ACHN (cell line): ENCODE data around the gene ANXA11.
A peak's percentile ranks its signal among the peaks of the same experiment; 100 is the strongest.
"Not testable (repeated sequence)": the region's sequence is repeated elsewhere in the genome, so short reads cannot be mapped to it uniquely, and the experiment has no call there.

Experiments used
- DNase-seq: peaks from one replicate; pipeline ENCODE4 v3.0.0-alpha.2; 2015
- in situ Hi-C: cut with HindIII; loops from 2 replicates; pipeline ENCODE4 v1.10.0; 2017; ENCODE audit warnings: low sequenced_read_pairs, low pct_ligation_motif_present, low pct_unique_long_range_greater_than_20kb

The ANXA11 gene

DNA sequence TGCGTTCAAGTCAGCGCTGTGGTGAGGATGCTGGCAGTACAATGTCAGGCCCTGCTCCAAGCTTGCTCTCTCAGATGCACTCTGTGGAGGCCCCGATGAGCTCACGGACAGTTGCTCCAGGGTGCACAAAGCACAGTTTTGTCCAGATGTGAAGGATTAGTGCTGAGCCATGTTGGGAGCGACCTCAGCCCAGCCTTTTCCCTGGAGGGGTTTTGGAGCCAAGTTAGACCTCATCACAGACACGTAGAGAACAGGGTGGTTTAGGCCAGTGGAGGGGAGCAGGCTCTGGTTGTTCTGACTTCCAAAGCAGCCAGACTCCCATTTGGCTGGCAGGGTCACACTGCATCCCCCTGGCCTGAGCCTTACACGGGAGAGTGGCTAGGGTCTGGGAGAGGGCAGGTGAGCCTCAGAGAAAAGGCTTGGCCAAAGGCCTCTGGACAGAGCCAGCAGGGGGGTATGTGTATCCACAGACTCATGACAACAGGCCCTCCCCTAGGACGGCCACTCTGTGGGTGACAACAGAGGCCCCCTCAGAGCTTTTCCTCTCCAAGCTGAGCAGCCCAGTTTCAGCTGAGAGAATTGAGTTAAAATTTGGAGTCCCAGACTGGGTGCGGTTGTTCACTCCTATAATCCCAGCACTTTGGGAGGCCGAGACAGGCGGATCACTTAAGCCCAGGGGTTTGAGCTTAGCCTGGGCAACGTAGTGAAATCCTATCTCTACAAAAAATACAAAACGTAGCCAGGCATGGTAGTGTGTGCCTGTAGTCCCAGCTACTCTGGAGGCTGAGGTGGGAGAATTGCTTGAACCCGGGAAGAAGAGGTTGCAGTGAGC is 68.1 kb downstream of the ANXA11 start:
- no peak for DNase-seq
- in situ Hi-C loops = no loop called here

DNA sequence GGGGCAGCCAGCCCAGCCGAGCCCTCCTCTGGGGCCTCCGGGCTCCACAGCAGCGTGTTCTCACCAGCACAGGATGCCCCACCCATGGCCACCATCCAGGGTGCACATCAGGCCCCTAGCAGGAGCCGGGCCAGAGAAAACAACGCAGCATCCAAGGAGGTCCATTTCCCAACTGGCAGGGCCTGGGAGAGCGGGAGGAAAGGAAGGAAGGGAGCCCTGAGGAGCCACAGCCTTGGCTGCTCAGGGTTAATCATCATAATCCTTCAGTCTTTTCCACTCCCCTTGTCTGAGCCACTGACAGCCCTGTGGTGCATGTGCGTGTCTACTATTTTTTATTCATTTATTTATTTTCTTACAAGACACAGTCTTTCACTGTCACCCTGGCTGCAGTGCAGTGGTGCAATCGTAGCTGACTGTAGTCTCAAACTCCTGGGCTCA is 69.2 kb downstream of the ANXA11 start:
- in situ Hi-C loops = no loop called here
- DNase-seq = no peak

DNA sequence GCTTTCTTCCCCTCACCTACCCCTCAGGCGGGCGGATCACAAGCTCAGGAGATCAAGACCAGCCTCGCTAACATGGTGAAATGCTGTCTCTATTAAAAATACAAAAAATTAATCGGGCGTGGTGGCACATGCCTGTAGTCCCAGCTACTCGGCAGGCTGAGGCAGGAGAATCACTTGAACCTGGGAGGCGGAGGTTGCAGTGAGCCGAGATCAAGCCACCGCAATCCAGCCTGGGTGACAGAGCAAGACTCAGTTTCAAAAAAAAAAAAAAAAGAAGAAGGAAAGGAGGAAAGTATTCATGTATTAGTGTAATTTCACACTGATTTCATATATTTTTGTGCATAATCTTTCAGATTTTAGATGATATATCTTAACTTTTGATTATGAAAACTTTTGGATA is 71.7 kb downstream of the ANXA11 start:
- DNase-seq, in situ Hi-C loops: not testable (repeated sequence)

DNA sequence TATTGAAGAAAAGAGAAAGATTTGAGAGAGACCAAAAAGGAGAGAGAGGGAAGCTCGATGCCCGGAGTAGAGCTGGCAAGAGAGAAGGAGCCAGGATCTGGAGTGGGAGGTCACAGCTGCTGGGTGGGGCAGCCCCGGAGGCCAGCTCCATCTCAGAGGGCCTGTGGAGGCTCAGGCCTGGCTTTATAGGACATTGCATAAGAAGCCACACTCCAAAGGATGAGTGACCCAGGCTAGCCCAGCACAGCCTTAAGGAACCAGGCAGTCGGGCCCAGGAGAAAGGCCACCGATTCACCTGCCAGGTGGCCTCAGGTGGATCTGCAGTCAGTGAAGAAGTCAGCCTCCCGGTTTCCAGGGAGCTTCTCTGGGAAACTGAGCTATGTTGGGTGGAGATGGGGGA is 72.1 kb downstream of the ANXA11 start:
- in situ Hi-C loops = no loop called here
- no peak for DNase-seq

DNA sequence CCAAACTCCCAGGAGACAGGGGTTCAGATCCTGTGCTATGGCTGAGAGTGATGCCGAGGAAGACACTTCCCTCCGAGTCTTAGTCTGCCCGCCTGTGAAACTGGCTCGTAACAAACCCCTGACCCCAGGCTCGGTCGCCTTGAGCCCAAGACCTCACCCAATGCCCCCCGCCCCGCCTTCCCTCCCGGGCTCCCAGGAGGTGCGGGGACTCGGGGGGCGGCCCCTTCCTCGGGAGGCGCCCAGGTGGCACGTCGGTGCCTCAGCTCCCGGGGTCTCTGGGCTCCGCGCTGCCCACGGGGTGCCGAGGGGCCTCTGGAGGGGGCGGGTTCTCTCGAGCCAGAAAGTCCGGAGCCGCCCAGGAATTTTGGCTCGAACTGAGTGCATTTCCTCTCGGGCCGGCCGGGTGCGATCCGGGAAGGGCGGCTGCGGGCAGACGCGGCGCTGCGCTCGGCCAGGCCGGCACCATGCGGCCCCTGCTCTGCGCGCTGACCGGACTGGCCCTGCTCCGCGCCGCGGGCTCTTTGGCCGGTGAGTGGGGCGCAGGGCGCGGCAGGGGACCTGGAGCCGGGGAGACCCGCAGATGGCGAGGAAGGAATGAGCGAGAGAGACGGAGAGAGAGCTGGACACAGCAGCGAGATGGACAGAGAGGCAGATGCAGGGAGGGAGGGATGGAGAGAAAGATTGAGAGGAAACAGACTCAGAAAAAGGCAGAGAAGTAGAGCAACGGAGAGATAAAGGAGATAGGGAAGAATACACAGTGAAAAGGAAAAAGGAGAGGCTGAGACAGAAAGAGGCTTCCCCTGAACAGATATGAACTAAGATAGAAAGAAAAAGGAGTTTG is 72.8 kb downstream of the ANXA11 start, which contains the start of gene PLAC9:
TSS of gene PLAC9 (plus strand) at position 432 of the 841 bp plus-strand sequence. CDS start at position 465, 33 bp downstream.
- DNase-seq = peak; percentile 10
- in situ Hi-C loops = no loop called here

DNA sequence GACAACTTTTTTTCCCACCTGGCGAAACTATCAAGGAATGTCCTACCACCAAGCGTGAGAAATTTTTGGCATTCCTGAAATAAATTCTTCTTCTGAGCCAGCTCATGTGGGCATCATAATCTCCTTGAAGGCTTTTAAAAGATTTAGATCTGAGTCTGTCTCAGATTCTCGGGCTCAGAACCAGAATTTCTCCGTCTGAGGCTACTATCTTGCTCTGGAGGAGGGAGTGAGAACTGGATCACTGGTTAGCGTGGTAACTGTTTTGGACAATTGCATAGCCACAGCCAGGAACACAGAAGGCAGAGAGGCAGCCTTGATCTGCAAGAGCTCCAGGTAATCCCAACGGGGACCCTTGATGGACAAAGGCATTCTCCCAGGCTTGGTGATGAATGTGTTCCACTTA is 73.8 kb downstream of the ANXA11 start:
- peak; percentile 30 for DNase-seq
- in situ Hi-C loops = no loop called here

DNA sequence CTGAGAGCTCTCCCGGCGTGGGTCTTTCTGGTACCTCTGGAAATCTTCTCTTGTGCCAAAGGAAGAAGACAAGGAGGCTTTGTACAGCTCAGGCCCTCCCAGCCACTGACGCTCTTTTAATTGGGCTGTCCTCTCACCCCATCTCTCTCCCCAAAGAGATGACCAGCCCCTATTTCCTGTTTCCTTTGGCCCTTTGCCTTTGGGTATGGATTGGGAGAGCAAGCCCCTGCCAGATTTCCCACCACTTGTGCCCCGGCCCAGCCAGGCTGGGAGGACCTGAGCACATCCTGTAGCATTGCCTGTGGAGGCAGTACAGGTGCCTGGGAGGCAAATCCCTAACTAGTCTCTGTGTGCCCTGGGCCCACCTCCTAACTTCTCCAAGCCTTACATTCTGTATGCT is 78.5 kb downstream of the ANXA11 start:
- no peak for DNase-seq
- in situ Hi-C loops = no loop called here

DNA sequence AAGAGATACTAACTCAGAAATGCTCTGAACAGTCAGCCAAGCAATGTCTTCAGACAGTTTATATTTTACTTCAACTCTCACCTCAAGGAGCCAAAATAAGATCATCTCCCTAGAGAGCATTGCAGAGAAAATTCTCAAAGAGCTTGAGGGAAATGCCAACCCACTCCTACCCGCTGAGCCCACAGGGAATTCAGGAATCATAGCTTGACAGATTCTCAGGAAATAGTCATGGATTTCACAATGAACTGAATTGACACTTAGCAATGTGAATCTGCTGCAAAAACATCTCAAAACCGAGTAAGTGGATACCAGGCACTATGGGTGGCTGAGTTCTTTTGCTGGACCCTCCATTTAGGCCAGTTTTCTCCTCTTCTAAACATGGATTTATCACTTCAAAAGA is 82.6 kb downstream of the ANXA11 start:
- in situ Hi-C loops = no loop called here
- no peak for DNase-seq

DNA sequence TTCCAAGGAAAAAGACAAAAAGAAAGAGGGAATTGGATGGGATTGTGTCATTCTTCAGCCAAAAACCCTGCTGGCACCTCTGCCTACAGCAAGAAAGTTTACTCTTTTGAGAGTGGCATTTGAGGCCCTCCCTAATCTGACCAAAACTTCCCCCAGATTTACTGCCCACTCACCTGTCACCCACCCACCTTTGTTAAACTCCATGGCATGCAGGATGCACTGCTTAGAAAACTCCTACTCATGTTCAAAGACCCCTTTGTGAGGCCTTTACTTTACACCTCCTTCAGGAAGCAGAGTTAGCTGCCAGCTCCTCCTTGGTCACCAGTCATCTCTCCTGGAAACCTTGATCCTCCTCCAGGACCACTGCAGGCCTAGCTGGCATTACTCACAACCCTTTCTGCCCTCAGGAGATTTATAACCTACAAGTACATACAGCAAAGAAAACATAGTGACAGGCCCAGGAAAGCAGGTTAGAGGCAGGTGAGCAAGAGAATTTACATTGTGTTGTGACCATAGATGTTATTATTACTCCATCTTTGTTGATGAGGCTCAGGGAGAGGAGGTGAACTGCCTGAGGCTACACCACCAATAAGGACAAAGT is 83.1 kb downstream of the ANXA11 start:
- DNase-seq = no peak
- in situ Hi-C loops = no loop called here

DNA sequence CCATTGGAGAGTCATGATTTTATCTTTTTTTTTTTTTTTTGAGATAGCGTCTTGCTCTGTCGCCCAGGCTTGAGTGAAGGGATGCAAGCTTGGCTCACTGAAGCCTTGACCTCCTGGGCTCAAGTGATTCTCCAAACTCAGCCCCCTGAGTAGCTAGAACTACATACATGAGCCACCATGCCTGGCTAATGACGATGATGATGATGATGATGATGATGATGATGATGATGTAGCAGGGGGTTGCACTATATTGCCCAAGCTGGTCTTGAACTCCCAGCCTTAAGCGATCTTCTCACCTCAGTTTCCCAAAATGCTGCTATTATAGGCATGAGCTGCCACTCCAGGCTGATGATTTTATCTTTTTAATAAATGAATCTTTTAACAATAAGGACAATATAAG is 86.7 kb downstream of the ANXA11 start:
- DNase-seq = no peak
- in situ Hi-C loops = no loop called here

DNA sequence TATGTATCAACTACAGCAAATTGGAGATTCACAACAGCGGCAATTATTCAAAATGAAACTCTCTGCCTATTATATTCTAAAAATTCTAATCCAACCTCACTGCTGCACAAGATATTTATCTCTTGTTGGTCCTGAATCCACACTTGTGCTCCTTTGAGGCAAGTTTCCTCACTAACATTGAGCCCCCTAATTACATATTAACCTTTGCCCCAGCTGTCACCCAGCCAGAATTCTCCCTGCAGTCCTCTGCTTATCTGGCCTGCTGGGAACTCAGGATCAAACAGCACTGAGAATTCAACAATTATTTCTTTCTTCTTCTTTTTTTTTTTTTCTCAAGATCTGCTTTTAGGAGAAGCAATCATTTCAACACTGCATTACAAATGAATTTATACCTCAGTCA is 94.4 kb downstream of the ANXA11 start:
- in situ Hi-C loops = no loop called here

DNA sequence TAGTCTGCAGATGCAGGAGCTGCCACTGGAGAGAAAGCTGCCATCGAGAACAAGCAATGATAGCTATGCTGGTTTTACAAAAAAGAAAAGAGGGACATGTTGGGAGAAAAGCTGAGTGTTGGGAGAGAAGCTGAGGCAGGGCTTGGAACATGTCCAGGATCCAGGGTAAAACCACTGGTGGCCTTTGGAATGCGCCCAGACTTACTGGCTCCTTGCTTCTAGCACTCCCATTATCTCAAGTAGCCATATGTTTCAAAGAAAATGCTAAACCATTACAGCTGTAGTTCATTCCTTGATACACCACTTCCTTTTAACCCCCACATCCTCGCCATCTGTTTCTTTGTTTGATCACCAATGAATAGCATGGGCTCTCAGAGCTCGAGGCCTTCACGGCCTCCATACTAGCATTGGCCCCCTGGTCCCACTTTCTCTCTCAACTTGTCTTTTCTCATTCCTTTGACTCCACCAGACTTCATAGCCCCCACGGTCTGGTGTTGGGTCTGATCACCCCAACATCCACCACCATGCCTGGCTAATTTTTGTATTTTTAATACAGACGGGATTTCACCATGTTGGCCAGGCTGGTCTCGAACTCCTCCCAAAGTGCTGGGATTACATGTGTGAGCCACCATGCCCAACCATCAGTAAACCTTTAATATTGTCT is 96.6 kb downstream of the ANXA11 start:
- no peak for DNase-seq

More for the DNA sequence above, 94.4 kb downstream of the ANXA11 start:
- no peak for DNase-seq

DNA sequence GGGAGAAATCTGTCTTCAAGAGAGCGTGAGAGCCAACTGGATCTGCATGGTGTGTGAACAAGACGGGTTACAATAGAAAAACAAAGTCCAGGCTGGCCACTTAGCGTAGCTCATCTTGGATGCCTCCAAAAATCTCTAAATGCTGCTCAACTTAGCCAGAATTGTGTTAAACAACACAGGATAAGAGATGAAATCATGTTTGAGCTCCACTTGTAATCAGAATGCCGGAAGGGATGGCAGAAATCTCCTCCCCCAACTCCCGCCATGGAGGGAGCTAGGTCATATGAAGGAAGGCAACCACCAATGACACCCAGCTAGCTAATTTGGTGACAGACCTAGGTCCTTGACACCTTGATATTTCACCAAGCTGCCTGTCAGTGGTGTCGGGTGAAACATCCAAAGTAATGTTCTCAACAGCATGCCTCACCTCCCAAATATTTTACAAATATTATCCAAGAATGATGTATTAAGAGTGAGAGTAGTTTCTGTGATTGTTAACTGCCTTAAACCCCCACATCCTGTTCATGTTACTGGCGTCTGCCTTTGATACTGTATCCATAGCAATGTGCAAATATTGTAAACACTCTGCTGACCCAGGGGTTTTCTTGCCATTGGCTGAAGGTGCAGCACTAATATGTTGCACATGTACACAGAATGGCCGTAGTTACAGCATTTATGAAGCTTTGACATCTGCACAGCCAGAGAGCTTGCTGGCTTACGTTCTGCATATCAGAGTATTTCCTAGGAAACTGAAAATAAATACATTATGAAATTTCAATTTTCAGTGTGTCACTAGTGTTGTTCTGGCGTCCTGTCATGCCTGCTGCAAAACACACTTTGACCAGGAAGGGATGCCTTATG is 101.0 kb downstream of the ANXA11 start:
- no peak for DNase-seq
- in situ Hi-C loops = no loop called here

More for the DNA sequence above, 96.6 kb downstream of the ANXA11 start:
- in situ Hi-C loops = no loop called here
